SH-SY5Y (cell line): ENCODE measurements around the gene TACR2.

Experiments used
- GATA2 ChIP-seq: IDR thresholded peaks from 2 replicates; pipeline ENCODE4 v1.6.1; 2011; ENCODE audit warnings: mild to moderate bottlenecking, low read depth, low read length
- GATA3 ChIP-seq: IDR thresholded peaks from 2 replicates; pipeline ENCODE4 v1.6.1; 2011; ENCODE audit warnings: low read depth, mild to moderate bottlenecking, low read length, moderate library complexity

GRCh38 chr10:69379800-69380199 lies 36.9 kb downstream of the TACR2 start:
- TF ChIP-seq GATA3 (no peak), GATA2 (no peak)
